GM18519 (cell line): Measurements from ENCODE around the gene ZBTB32.

Experiments used
- ATAC-seq: cut with Tn5 transposase; IDR thresholded peaks from one replicate; pipeline ENCODE4 v1.9.1; 2021; ENCODE audit warnings: mild to moderate bottlenecking, moderate library complexity; ENCODE audit not compliant: unreplicated experiment, low FRiP score

The ZBTB32 gene

GRCh38 chr19:35748106-35749020 lies 44.0 kb downstream of the ZBTB32 start, which contains the start of gene LIN37:
TSS of gene LIN37 (plus strand) at chr19:35748576. CDS start at chr19:35748725, 149 bp downstream.
- ATAC-seq = peak; percentile 54

GRCh38 chr19:35750167-35750566 lies 45.8 kb downstream of the ZBTB32 start:
- ATAC-seq = no peak

- ATAC-seq = no peak
Observed at GRCh38 chr19:35751839-35752745, 47.7 kb downstream of the ZBTB32 start.

- ATAC-seq = no peak
Observed at GRCh38 chr19:35752746-35753350, 48.5 kb downstream of the ZBTB32 start.

- no peak for ATAC-seq
Observed at GRCh38 chr19:35753634-35754369, 49.4 kb downstream of the ZBTB32 start.

- ATAC-seq = no peak
Observed at GRCh38 chr19:35754370-35755130, 50.2 kb downstream of the ZBTB32 start.

GRCh38 chr19:35755131-35755549 lies 50.8 kb downstream of the ZBTB32 start:
- no peak for ATAC-seq

GRCh38 chr19:35755550-35756376 lies 51.4 kb downstream of the ZBTB32 start:
- no peak for ATAC-seq

- ATAC-seq = no peak
Observed at GRCh38 chr19:35756377-35757230, 52.2 kb downstream of the ZBTB32 start, which contains the start of gene HSPB6. TSS of gene HSPB6 (minus strand) at chr19:35757029. CDS start at chr19:35757008, 21 bp downstream.

- ATAC-seq = no peak
Observed at GRCh38 chr19:35757231-35757748, 52.9 kb downstream of the ZBTB32 start.

GRCh38 chr19:35757749-35758608 lies 53.6 kb downstream of the ZBTB32 start, which contains the start of gene PROSER3:
TSS of gene PROSER3 (plus strand) at chr19:35758176. CDS start at chr19:35758216, 40 bp downstream.
- ATAC-seq = peak; percentile 94

GRCh38 chr19:35759697-35760096 lies 55.3 kb downstream of the ZBTB32 start:
- no peak for ATAC-seq

GRCh38 chr19:35760711-35761349 lies 56.5 kb downstream of the ZBTB32 start:
- ATAC-seq = no peak

GRCh38 chr19:35764432-35765315 lies 60.3 kb downstream of the ZBTB32 start:
- no peak for ATAC-seq
